Measurements from ENCODE around the gene VPS4B.
"Not testable (repeated sequence)": the region's sequence is repeated elsewhere in the genome, so short reads cannot be mapped to it uniquely, and the experiment has no call there.

VPS4B gene

GRCh38 chr18:63422087-63422863 lies at the start of gene VPS4B:
Gene VPS4B, minus strand, starts transcription at chr18:63422476. Its CDS starts 217 bp downstream, at chr18:63422259.
- DNase-seq (ENCODE audit: low read depth) = peak; percentile 99

DNA sequence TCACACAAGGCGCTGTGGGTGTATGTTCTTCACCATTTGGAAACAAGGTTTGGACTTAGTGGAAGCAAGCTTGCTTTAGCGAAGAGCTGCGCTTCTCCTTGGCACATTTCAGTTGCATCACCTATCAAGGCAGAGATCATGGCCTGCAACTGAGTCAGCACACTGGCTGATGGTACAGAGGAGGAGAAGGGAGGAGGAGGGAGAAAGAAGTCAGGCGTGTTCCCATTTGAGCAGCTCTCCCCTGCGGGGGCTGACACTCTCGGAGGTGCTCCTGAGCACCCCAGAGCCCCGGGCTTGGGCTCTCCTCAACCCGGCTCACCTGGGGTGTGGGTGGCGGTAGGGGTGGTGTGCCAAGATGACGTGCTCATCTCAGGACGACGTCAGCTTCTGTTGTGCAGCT lies 48.5 kb upstream of the VPS4B start:
- no peak for DNase-seq (ENCODE audit: low read depth)

GRCh38 chr18:63468575-63468974 lies 46.3 kb upstream of the VPS4B start:
- no peak for DNase-seq (ENCODE audit: low read depth)

GRCh38 chr18:63467699-63468098 lies 45.4 kb upstream of the VPS4B start:
- no peak for DNase-seq (ENCODE audit: low read depth)

GRCh38 chr18:63465059-63465458 lies 42.8 kb upstream of the VPS4B start:
- no peak for DNase-seq (ENCODE audit: low read depth)

GRCh38 chr18:63464434-63464833 lies 42.2 kb upstream of the VPS4B start:
- no peak for DNase-seq (ENCODE audit: low read depth)

GRCh38 chr18:63460414-63460813 lies 38.1 kb upstream of the VPS4B start:
- DNase-seq (ENCODE audit: low read depth) = no peak

DNA sequence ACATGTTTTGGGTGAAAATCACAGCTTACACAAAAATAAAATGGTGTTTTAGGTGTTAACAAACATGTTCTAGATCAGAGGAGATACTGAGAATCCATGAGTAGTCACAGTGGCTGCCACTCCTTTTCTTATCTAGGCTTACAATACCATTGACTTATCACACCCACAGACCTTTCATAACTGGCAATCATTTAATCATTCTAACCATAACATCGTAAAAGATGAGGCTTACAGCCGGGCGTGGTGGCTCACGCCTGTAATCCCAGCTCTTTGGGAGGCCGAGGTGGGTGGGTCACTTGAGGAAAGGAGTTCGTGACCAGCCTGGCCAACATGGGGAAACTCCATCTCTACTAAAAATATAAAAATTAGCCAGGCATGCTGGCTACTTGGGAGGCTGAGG lies 35.7 kb upstream of the VPS4B start:
- DNase-seq (ENCODE audit: low read depth) = no peak

DNA sequence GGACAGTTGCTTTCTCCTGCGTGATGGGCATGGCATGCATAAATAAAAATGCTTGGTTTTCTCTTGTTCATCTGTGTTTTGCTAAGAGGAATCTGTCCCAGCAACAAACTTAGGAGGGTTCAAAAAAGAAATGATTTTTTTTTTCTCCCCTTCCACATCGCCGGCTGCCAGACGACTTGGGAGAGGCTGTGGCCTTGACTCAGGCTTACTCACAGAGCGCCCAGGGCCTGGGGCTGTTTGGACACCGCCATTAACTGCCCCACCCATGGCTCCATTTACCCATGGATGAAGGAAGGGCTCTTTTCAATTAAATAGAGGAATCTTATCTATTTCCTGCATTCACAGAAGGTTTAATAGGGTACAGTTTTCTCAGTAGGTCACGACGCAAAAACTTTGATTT lies 32.2 kb upstream of the VPS4B start:
- DNase-seq (ENCODE audit: low read depth) = no peak

DNA sequence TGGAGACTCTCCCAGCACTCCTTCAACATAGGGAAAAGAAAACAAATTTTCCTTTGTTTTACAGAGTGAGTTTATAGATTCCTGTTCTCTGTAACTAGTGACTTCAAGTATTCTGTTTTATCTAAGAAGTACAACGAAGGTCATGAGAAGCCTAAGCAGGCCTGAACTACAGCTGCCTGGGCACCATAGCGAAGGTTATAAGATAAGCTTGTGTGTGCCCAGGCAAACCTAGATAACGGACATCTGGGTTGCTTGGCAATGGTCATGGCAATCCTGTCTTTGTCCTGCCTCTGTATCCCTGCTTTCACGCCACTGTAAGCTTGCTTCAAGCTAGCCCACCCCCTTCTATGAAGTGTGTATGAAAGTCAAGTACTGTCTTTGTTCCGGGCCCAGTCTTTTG lies 30.5 kb upstream of the VPS4B start:
- DNase-seq (ENCODE audit: low read depth) = not testable (repeated sequence)

DNA sequence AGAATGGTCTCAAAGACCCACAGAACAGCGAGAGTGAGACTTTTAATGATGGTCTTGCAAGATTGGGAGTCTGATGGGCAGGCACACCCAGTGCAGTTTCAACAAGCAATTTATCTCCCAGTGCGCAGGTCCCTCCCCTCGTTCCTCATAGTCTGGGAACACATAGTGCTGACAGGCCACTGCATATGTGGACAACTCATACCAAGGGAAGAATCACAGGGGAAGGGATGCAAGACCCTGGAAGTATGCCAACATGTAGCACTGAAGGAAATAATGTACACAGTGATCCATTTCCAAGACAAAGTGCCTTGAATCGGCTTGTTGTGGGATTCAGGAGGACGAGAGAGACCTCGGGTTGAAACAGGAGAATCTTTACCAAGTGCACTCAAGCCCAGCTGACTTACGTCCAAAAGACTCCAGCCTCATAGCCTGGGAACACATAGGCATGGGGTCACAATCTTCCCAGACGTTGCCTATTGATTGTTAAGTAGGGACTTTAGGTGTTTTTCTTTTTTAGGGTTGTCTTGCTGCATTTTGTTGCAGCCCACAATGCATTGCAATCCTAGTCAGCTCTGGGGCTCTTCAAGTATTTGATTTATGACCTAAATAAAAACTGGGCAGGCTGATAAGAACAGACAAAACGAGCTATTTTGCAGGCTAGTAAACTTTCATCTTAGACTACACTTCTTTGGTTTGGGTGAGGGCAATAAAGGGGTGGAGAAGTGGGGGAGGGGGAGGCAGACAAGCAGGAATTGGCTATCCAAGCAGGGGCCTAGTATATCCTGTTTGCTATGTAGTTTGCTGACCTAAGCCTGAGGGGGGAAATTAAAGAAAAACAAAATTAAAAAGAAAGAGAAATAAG lies 29.8 kb upstream of the VPS4B start:
- DNase-seq (ENCODE audit: low read depth) = no peak

DNA sequence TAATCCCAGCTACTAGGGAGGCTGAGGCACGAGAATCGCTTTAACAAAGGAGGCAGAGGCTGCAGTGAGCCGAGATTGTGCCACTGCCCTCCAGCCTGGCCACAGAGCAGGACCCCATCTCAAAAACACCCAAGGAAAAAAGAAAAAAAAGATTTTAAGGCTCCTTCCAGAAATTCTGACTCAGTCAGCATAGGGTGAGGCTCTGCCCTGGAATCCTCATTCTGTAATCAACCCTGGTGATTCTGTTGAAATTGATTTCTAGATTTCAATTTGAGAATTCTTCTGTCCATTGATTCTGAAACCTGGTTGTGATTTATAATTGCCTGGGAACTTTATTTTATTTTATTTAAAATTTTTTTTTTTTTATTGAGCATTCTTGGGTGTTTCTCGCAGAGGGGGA lies 27.1 kb upstream of the VPS4B start:
- DNase-seq (ENCODE audit: low read depth) = no peak

GRCh38 chr18:63447066-63447465 lies 24.8 kb upstream of the VPS4B start:
- no peak for DNase-seq (ENCODE audit: low read depth)

DNA sequence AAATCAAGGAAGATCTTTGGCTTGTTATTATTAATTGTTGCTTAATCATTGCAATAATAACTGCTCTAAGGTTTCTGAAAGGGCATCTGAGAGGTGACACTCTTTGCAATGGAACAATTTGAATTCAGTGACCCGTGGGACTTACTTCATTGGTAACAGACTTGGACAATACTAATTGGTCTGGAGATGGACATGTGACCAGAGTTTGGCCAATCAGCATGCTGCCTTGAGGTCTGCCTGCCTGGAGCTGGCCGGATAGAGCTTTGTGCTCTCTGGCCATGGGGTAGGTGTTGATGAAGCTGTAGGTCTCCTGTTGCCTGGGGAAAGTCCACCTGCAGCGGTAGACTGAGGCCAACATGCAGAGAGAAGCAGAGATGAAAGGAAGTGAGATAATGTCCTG lies 24.0 kb upstream of the VPS4B start:
- DNase-seq (ENCODE audit: low read depth) = no peak

GRCh38 chr18:63445037-63445436 lies 22.8 kb upstream of the VPS4B start:
- DNase-seq (ENCODE audit: low read depth) = no peak

DNA sequence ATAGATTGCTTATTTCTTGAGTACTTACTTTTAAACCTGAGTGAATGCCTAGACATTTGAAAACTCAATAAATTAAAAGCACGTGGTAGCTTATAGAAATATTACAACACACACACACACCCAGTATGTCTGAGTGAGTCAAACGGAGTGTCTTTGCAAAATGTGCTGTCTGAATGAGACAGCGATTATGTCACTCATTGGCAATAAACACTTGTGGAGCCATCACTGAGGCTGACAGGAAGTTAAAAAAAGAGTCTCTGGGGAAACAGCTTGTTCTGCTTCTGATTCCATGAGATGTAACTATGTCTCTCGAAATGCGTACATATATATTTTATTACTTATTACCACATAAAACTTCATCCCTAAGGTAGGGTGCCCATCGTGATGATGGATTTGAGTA lies 22.3 kb upstream of the VPS4B start:
- DNase-seq (ENCODE audit: low read depth) = no peak

GRCh38 chr18:63443829-63444228 lies 21.6 kb upstream of the VPS4B start:
- DNase-seq (ENCODE audit: low read depth) = no peak

- no peak for DNase-seq (ENCODE audit: low read depth)
These were observed 18.6 kb upstream of the VPS4B start for GRCh38 chr18:63440881-63441280.

DNA sequence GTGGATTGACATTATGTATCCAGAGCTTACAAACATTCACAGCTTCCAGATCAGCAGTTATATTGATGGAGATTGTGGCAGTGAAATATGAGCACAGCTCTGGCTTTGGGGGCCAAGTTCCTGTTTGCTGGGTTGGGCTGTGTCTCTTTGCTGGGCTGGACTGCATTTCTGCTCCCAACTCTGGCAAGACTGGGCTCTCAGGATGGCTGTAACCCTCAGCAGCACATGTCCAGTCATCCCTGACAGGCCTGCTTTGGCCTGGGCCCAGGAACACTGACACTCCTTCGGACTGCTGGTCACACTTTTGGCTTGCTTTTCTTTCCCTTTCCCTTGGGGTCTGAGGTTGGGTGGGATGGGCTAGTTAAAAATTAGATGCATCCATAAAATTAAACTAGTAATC lies 17.9 kb upstream of the VPS4B start:
- no peak for DNase-seq (ENCODE audit: low read depth)

DNA sequence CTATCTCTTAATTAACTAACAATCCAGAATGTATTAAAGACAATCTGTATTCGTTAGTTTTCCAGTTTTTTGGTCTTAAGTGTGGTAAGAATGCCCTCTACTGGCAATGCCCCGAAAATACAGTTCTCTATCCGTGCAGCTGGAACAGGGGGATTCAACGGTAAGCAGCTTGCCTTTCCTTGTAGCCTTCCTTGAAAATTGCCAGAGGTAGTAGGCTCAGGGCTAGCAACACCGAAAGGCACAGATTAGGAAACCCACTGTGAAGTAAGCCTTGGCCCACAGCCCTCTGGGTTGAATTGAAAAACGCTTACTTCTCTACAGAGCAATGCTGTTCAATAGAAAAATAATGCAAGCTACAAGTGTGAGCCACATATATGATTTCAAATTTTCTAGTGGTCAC lies 17.1 kb upstream of the VPS4B start:
- peak; percentile 16 for DNase-seq (ENCODE audit: low read depth)

DNA sequence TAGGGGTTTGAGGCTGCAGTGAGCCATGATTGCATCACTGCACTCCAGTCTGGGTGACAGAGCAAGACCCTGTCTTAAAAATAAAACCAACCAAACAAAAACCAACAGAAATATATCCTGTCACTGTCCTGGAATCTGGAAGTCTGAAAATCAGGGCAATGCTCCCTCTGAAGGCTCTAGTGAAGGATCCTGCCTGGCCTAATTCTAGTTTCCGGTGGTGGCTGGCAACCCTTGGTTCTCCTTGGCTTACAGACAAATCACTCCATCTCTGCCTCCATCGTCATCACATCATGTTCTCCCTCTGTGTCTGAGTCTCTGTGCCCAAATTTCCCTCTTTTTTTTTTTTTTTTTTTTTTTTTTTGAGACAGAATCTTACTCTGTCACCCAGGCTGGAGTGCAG lies 15.9 kb upstream of the VPS4B start:
- DNase-seq (ENCODE audit: low read depth) = no peak

- DNase-seq (ENCODE audit: low read depth) = no peak
These were observed 11.1 kb upstream of the VPS4B start for GRCh38 chr18:63433334-63433866.

- DNase-seq (ENCODE audit: low read depth) = no peak
These were observed 8.9 kb upstream of the VPS4B start for GRCh38 chr18:63431180-63431579.
